Neuronal stem cell (in vitro differentiated cells): ENCODE results near the gene ZNF423.

Source experiments
- DNase-seq: peaks from one replicate; pipeline ENCODE4 v3.0.0-alpha.2; 2013; ENCODE audit warnings: low spot score
- H2AFZ ChIP-seq: one replicate; pipeline ENCODE4 v1.6.1; 2013; ENCODE audit warnings: mild to moderate bottlenecking, low read length, inconsistent platforms
- H2AK5ac ChIP-seq: 2 replicates; pipeline ENCODE4 v1.6.1; 2013; ENCODE audit warnings: low read depth, mild to moderate bottlenecking, inconsistent platforms, low read length, moderate library complexity, mixed read lengths
- H2BK120ac ChIP-seq: 2 replicates; pipeline ENCODE4 v1.6.1; 2013; ENCODE audit warnings: low read depth, mild to moderate bottlenecking, inconsistent platforms, low read length, moderate library complexity, mixed read lengths
- H2BK12ac ChIP-seq: one replicate; pipeline ENCODE4 v1.6.1; 2013; ENCODE audit warnings: low read length, inconsistent platforms
- H2BK15ac ChIP-seq: 2 replicates; pipeline ENCODE4 v1.6.1; 2013; ENCODE audit warnings: mild to moderate bottlenecking, low read length, inconsistent platforms, mixed read lengths
- H2BK5ac ChIP-seq: one replicate; pipeline ENCODE4 v1.6.1; 2013; ENCODE audit warnings: inconsistent platforms, mild to moderate bottlenecking, low read length, moderate library complexity
- H3K14ac ChIP-seq: one replicate; pipeline ENCODE4 v1.6.1; 2013; ENCODE audit warnings: low read length, inconsistent platforms
- H3K18ac ChIP-seq: 2 replicates; pipeline ENCODE4 v1.6.1; 2013; ENCODE audit warnings: low read length, inconsistent platforms
- H3K23ac ChIP-seq: 2 replicates; pipeline ENCODE4 v1.6.1; 2013; ENCODE audit warnings: low read depth, mild to moderate bottlenecking, mixed read lengths, low read length, inconsistent platforms; ENCODE audit not compliant: poor library complexity
- H3K27ac ChIP-seq: replicated peaks from 3 replicates; pipeline ENCODE4 v1.5.1; 2013; ENCODE audit warnings: low read length, inconsistent platforms
- H3K27me3 ChIP-seq, 3 experiments: 2 replicates each; pipeline ENCODE4 v1.6.1; 2013; ENCODE audit warnings: low read length in 3 of 3, mild to moderate bottlenecking in 2 of 3, inconsistent platforms in 1 of 3, low read depth in 1 of 3, mixed read lengths in 1 of 3, moderate library complexity in 1 of 3; ENCODE audit not compliant: control insufficient read depth in 3 of 3, insufficient read depth in 3 of 3
- H3K36me3 ChIP-seq, 2 donors: replicated peaks in 1 of 2; 2 replicates each; pipeline ENCODE4 v1.6.1; 2013; ENCODE audit warnings: low read length in 2 of 2; ENCODE audit not compliant: control insufficient read depth in 2 of 2, insufficient read depth in 2 of 2
- H3K4ac ChIP-seq: 2 replicates; pipeline ENCODE4 v1.6.1; 2013; ENCODE audit warnings: inconsistent platforms, mild to moderate bottlenecking, low read length, moderate library complexity
- H3K4me1 ChIP-seq, 2 donors: 1 replicate in 1 of 2; 2 replicates in 1 of 2; pipeline ENCODE4 v1.6.1; 2013; ENCODE audit warnings: low read length in 2 of 2, low read depth in 1 of 2; ENCODE audit not compliant: control insufficient read depth in 2 of 2, insufficient read depth in 1 of 2
- H3K4me2 ChIP-seq: one replicate; pipeline ENCODE4 v1.6.1; 2013; ENCODE audit warnings: mild to moderate bottlenecking, low read length, inconsistent platforms; ENCODE audit not compliant: insufficient read depth, poor library complexity, severe bottlenecking
- H3K4me3 ChIP-seq, 2 donors: 2 replicates each; pipeline ENCODE4 v1.5.1; 2013; ENCODE audit warnings: low read length in 2 of 2, mild to moderate bottlenecking in 2 of 2, inconsistent platforms in 1 of 2, moderate library complexity in 1 of 2
- H3K79me1 ChIP-seq: one replicate; pipeline ENCODE4 v1.6.1; 2013; ENCODE audit warnings: low read depth, mild to moderate bottlenecking, inconsistent platforms, low read length, moderate library complexity
- H3K9ac ChIP-seq: one replicate; pipeline ENCODE4 v1.6.1; 2013; ENCODE audit warnings: mild to moderate bottlenecking, low read depth, low read length, inconsistent platforms; ENCODE audit not compliant: poor library complexity
- H3K9me3 ChIP-seq, 2 donors: replicated peaks in 1 of 2; 2 replicates each; pipeline versions ENCODE3 to v1.6.1; 2013; ENCODE audit warnings: low read length in 2 of 2, mild to moderate bottlenecking in 2 of 2, inconsistent platforms in 1 of 2, low read depth in 1 of 2, mixed read lengths in 1 of 2, moderate library complexity in 1 of 2; ENCODE audit not compliant: control insufficient read depth in 2 of 2, insufficient read depth in 1 of 2
- H4K8ac ChIP-seq: one replicate; pipeline ENCODE4 v1.6.1; 2013; ENCODE audit warnings: low read depth, mild to moderate bottlenecking, inconsistent platforms, low read length, moderate library complexity
- H4K91ac ChIP-seq: one replicate; pipeline ENCODE4 v1.6.1; 2013; ENCODE audit warnings: low read length, low read depth, mild to moderate bottlenecking, inconsistent platforms; ENCODE audit not compliant: poor library complexity
- WGBS, 2 donors: extraction: QIAGEN DNeasy Blood & Tissue Kit; methylation state at CpG; one replicate each; pipeline ENCODE4 v1.1.7; 2013; ENCODE audit warnings: missing lambda C conversion rate in 2 of 2, mixed read lengths in 1 of 2; ENCODE audit not compliant: insufficient read length in 2 of 2, insufficient replicate concordance in 1 of 2; ENCODE audit errors: extremely low coverage in 2 of 2; 5-methylcytosine and 5-hydroxymethylcytosine counted together

Gene ZNF423

GRCh38 chr16:49637933-49638672, 217.8 kb downstream of the ZNF423 start:
- H2AFZ ChIP-seq, result no peak overlapping the region
- no peak overlapping the region for H3K4ac ChIP-seq
- H3K18ac ChIP-seq, result peak overlapping the region; percentile 53
- H4K8ac ChIP-seq, result no peak overlapping the region
- H3K4me2 ChIP-seq, result no peak overlapping the region
- H2BK12ac ChIP-seq, result no peak overlapping the region
- no peak overlapping the region for H2AK5ac ChIP-seq
- H3K9me3 ChIP-seq, result no peaks in the 10 kb centered on the region
- H2BK5ac ChIP-seq, result no peak overlapping the region
- H3K23ac ChIP-seq, result peak overlapping the region; percentile 36
- H4K91ac ChIP-seq, result no peak overlapping the region
- no peak for DNase-seq
- H3K27ac ChIP-seq, result no peak overlapping the region
- WGBS, 2 donors, result no CpG with 5 or more reads among the region's 42 CpGs
- H3K9ac ChIP-seq, result peak overlapping the region; percentile 14
- no peak overlapping the region for H3K4me3 ChIP-seq
- H3K14ac ChIP-seq, result no peak overlapping the region
- no peaks in the 10 kb centered on the region for H3K27me3 ChIP-seq
- H3K36me3 ChIP-seq, result peaks cover 36 to 54% of the 10 kb centered on the region in 2 donors
- no peak overlapping the region for H2BK15ac ChIP-seq
- no peak overlapping the region for H2BK120ac ChIP-seq
- H3K79me1 ChIP-seq, result peaks cover 3% of the 10 kb centered on the region
- H3K4me1 ChIP-seq, result peaks cover 12 to 30% of the 10 kb centered on the region in 2 donors

- Histone ChIP-seq H2BK12ac (no peak overlapping the region), H3K79me1 (peaks cover 3% of the 10 kb centered on the region), H3K18ac (no peak overlapping the region), H3K4me1 (peaks cover 12 to 30% of the 10 kb centered on the region in 2 donors), H2BK120ac (no peak overlapping the region), H3K23ac (no peak overlapping the region), H3K36me3 (peaks cover 37 to 60% of the 10 kb centered on the region in 2 donors), H3K4me2 (no peak overlapping the region), H2AK5ac (no peak overlapping the region), H3K27ac (no peak overlapping the region), H3K27me3 (no peaks in the 10 kb centered on the region), H3K9me3 (no peaks in the 10 kb centered on the region), H3K9ac (no peak overlapping the region), H4K8ac (no peak overlapping the region), H3K4me3 (no peak overlapping the region), H4K91ac (no peak overlapping the region), H3K4ac (no peak overlapping the region), H2BK15ac (no peak overlapping the region), H3K14ac (no peak overlapping the region), H2AFZ (no peak overlapping the region), H2BK5ac (no peak overlapping the region)
- no peak for DNase-seq
- WGBS, 2 donors, result no CpG with 5 or more reads among the region's 16 CpGs
These were observed 218.4 kb downstream of the ZNF423 start for GRCh38 chr16:49637511-49637910.

DNA sequence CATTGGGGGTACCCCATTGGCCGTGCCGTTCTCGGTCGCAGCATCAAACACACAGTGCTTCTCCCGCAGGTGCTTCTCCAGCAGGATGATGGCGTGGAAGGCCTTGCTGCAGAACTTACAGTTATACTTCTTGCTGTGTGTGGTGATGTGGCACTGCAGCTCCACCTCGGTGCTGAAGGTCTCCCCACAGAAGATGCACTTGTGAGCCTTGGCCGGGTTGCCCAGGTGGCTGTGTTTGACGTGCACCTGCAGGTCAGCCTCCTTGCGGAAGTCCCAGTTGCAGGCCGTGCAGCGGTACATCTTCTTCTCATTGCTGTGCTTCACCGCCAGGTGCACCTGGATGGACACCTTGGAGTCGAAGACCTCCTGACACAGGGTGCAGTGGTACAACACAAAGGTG, 219.3 kb downstream of the ZNF423 start:
- H3K4me3 ChIP-seq, result no peak overlapping the region

DNA sequence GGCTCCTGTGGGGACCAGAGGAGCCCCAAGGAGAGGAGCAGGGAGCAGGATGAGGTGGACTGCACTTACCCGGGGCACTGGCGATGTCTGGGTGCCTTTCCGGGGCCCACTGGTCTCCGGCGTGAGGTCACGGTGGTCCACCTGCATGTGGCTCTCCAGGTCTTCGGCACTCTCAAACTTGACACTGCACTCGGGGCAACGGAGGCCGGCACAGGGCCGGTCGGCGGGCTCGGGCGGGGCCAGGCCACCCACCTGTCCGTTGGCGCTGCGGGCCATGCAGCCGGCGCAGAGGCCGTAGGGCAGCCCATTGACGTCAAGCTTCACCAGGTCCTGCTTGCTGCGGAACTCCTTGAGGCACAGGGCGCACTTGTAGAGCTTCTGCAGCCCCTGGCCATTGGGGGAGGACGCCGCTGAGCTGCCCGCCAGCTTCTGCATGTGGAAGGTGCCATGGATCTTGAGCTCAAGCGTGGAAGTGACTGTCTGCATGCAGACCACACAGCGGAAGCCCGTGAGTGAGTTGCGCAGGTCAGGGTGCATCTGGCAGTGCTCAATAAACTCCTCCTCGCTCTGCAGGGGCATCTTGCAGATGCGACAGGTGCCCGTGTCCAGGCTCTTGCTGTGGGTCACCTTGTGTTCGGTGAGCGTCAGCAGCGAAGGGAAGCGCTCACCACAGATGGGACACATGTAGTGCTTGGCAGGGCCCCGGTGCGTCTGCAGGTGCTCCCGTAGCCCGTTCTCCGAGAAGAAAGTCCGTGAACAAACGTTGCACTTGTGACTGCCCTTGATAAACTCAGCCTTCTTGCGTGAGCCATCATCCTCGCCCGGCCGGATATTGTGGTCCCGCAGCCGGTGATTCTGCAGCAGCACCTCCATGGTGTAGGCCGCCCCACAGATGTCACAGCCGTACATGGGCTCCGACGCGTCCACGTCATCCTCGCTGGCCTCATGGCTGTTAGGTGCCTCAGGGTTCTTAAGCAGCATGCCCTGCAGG, 220.0 kb downstream of the ZNF423 start:
- Histone ChIP-seq H2BK15ac (no peak overlapping the region), H3K9ac (peak overlapping the region; percentile 61), H3K27me3 (no peaks in the 10 kb centered on the region), H3K14ac (no peak overlapping the region), H3K4me3 (no peak overlapping the region), H3K36me3 (peaks cover 38 to 73% of the 10 kb centered on the region in 2 donors), H3K18ac (peak overlapping the region; percentile 49), H2BK120ac (no peak overlapping the region), H3K4me1 (peaks cover 13 to 23% of the 10 kb centered on the region in 2 donors), H3K23ac (peak overlapping the region; percentile 46), H2BK12ac (no peak overlapping the region), H3K4me2 (no peak overlapping the region), H2AK5ac (no peak overlapping the region), H2BK5ac (no peak overlapping the region), H3K79me1 (peaks cover 11% of the 10 kb centered on the region), H4K91ac (no peak overlapping the region), H3K9me3 (no peaks in the 10 kb centered on the region), H3K4ac (no peak overlapping the region), H3K27ac (no peak overlapping the region), H2AFZ (no peak overlapping the region), H4K8ac (no peak overlapping the region)
- WGBS, 2 donors, result no CpG with 5 or more reads among the region's 58 CpGs
- no peak for DNase-seq

More for the DNA sequence above, 219.3 kb downstream of the ZNF423 start:
- Histone ChIP-seq H2BK120ac (no peak overlapping the region), H3K79me1 (peaks cover 6% of the 10 kb centered on the region), H3K9ac (peak overlapping the region; percentile 61), H3K4ac (no peak overlapping the region), H3K27me3 (no peaks in the 10 kb centered on the region), H3K14ac (no peak overlapping the region), H4K8ac (no peak overlapping the region), H3K27ac (no peak overlapping the region), H2AK5ac (no peak overlapping the region), H4K91ac (no peak overlapping the region), H3K9me3 (no peaks in the 10 kb centered on the region), H3K36me3 (peaks cover 38 to 68% of the 10 kb centered on the region in 2 donors), H2BK5ac (no peak overlapping the region), H3K23ac (peak overlapping the region; percentile 46), H3K4me1 (peaks cover 14 to 30% of the 10 kb centered on the region in 2 donors), H3K4me2 (no peak overlapping the region), H2BK12ac (no peak overlapping the region), H2BK15ac (no peak overlapping the region), H2AFZ (no peak overlapping the region), H3K18ac (no peak overlapping the region)
- WGBS, 2 donors, result no CpG with 5 or more reads among the region's 14 CpGs
- no peak for DNase-seq
